ENCODE results near the gene TTC27. TPM values are rescaled to one million over a fixed set of nuclear protein-coding genes. Genes with fewer than 3 reads are reported as not detected.

The TTC27 gene
- polyA plus RNA-seq, 3 donors: 4.0 to 4.8 (median 4.4) TPM

DNA sequence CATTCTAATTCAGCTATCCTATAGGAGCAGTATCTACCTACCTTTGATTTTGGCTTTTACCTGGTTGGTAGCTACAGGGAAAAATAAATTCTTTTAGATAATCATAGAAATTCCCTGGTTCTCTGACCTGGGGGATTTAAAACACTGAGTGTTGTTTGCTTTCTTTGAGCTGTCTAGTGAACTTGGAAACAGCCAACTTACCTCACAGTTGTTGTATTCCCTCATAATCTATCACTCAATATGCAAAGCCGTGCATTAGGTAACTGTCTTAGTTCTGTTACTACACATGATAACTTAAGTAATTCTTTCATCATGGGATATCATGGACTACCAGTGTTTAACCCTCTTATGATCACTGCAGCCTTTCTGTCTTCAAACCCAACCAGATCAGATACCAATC, 127.8 kb downstream of the TTC27 start:
- H3K4me1 ChIP-seq (ENCODE audit: control insufficient read depth in 1 of 2, insufficient read depth in 2 of 2, low read length in 2 of 2): no peaks in the 10 kb centered on the region
- WGBS (ENCODE audit: insufficient coverage): no CpG with 5 or more reads among the region's 1 CpG
- H3K27me3 Mint-ChIP-seq (ENCODE audit: low read depth in 3 of 3): no peaks in the 10 kb centered on the region
- peak overlapping the region in 2 of 3 experiments; percentile 63 to 69 for H3K4me3 ChIP-seq (replicated peaks in 1 of 3; ENCODE audit: low read depth in 2 of 3, low read length in 3 of 3)
- peaks cover 28 to 38% of the 10 kb centered on the region in 2 donors for H3K36me3 Mint-ChIP-seq
- peaks cover 2 to 12% (median 7%) of the 10 kb centered on the region in 7 donors for H3K9me3 Mint-ChIP-seq
- no peaks in the 10 kb centered on the region for H3K27me3 ChIP-seq (ENCODE audit: control insufficient read depth in 2 of 2, insufficient read depth in 2 of 2, low read length in 2 of 2)
- H2AFZ ChIP-seq (ENCODE audit: insufficient read depth, low read depth, low read length, poor library complexity, severe bottlenecking): peak overlapping the region; percentile 70
- H3K79me2 ChIP-seq (ENCODE audit: insufficient read depth, low read length): no peaks in the 10 kb centered on the region
- H3K27ac ChIP-seq (ENCODE audit: low read depth in 1 of 2, low read length in 2 of 2): peak overlapping the region in 1 of 2 donors; percentile 74
- peak overlapping the region in 5 of 7 donors; percentile 43 to 87 (median 76) for H3K27ac Mint-ChIP-seq
- H3K9me3 ChIP-seq (replicated peaks in 1 of 2; ENCODE audit: control insufficient read depth in 1 of 2, insufficient read depth in 1 of 2, low read length in 2 of 2): no peaks in the 10 kb centered on the region
- H3K4me1 Mint-ChIP-seq: peaks cover 9% of the 10 kb centered on the region
- H4K20me1 ChIP-seq (ENCODE audit: insufficient read depth, low read length): no peaks in the 10 kb centered on the region
- H3K4me3 Mint-ChIP-seq: peak overlapping the region; percentile 69 to 91
- peak overlapping the region; percentile 53 for H3K4me2 ChIP-seq (replicated peaks; ENCODE audit: extremely low read depth, low read length, poor library complexity, severe bottlenecking)
- TF ChIP-seq, protein P1, sequence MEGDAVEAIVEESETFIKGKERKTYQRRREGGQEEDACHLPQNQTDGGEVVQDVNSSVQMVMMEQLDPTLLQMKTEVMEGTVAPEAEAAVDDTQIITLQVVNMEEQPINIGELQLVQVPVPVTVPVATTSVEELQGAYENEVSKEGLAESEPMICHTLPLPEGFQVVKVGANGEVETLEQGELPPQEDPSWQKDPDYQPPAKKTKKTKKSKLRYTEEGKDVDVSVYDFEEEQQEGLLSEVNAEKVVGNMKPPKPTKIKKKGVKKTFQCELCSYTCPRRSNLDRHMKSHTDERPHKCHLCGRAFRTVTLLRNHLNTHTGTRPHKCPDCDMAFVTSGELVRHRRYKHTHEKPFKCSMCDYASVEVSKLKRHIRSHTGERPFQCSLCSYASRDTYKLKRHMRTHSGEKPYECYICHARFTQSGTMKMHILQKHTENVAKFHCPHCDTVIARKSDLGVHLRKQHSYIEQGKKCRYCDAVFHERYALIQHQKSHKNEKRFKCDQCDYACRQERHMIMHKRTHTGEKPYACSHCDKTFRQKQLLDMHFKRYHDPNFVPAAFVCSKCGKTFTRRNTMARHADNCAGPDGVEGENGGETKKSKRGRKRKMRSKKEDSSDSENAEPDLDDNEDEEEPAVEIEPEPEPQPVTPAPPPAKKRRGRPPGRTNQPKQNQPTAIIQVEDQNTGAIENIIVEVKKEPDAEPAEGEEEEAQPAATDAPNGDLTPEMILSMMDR (IDR thresholded peaks at IDR 0.05): no peak
- peak overlapping the region; percentile 53 for H3K9ac ChIP-seq (ENCODE audit: insufficient read depth, low read length, poor library complexity, severe bottlenecking)
- DNase-seq: no peak
- H3K36me3 ChIP-seq (replicated peaks in 1 of 2; ENCODE audit: control insufficient read depth in 1 of 2, insufficient read depth in 2 of 2, low read length in 2 of 2): peaks cover 19 to 28% of the 10 kb centered on the region in 2 donors
- intact Hi-C loops (cut with micrococcal nuclease): no loop called here

DNA sequence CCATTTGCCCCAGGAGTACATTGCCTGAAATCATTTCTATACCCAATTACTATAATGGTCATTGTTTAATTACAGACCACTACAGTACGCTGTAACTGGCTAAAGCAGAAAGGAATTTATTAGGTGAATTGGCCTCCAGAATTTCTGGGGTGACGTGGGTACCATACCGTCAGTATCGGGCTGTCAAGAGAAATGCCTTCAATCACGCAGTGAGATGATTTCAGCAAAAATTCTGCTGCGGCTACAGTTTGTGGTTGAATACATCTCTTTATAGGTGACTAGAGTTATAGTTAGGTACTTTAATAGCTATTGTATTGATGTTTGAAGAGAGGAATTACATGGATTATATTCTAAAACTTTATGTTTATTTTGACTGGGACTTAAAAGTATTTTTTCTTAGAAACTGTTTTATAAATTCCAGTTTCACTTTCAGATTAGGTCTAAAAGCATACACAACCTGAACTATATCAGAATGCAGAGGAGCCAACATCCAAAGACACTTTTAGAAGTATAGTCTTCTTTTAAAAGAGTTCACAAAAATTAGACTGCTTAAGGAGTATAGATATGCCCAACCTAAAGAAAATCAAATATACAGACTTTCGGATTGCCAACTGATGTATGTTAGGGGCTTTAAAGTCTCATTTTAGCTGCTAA, 128.4 kb downstream of the TTC27 start:
- H3K27ac ChIP-seq (ENCODE audit: low read depth in 1 of 2, low read length in 2 of 2): peak overlapping the region in 1 of 2 donors; percentile 74

More for the DNA sequence above, 128.4 kb downstream of the TTC27 start:
- peaks cover 32 to 38% of the 10 kb centered on the region in 2 donors for H3K36me3 Mint-ChIP-seq
- peaks cover 2 to 12% (median 7%) of the 10 kb centered on the region in 7 donors for H3K9me3 Mint-ChIP-seq
- H3K9me3 ChIP-seq (replicated peaks in 1 of 2; ENCODE audit: control insufficient read depth in 1 of 2, insufficient read depth in 1 of 2, low read length in 2 of 2): no peaks in the 10 kb centered on the region
- intact Hi-C loops (cut with micrococcal nuclease): no loop called here
- H3K9ac ChIP-seq (ENCODE audit: insufficient read depth, low read length, poor library complexity, severe bottlenecking): peak overlapping the region; percentile 53
- no peaks in the 10 kb centered on the region for H4K20me1 ChIP-seq (ENCODE audit: insufficient read depth, low read length)
- WGBS (ENCODE audit: insufficient coverage): 0% methylated on average over 5 of the region's 7 CpGs
- peak overlapping the region; percentile 69 to 91 for H3K4me3 Mint-ChIP-seq
- peaks cover 22 to 31% of the 10 kb centered on the region in 2 donors for H3K36me3 ChIP-seq (replicated peaks in 1 of 2; ENCODE audit: control insufficient read depth in 1 of 2, insufficient read depth in 2 of 2, low read length in 2 of 2)
- no peak for DNase-seq
- peak overlapping the region; percentile 53 for H3K4me2 ChIP-seq (replicated peaks; ENCODE audit: extremely low read depth, low read length, poor library complexity, severe bottlenecking)
- H3K4me1 Mint-ChIP-seq: peaks cover 9% of the 10 kb centered on the region
- TF ChIP-seq, protein P1 (IDR thresholded peaks at IDR 0.05): no peak
- H3K79me2 ChIP-seq (ENCODE audit: insufficient read depth, low read length): no peaks in the 10 kb centered on the region
- peak overlapping the region in 6 of 7 donors; percentile 32 to 87 (median 60) for H3K27ac Mint-ChIP-seq
- H3K27me3 Mint-ChIP-seq (ENCODE audit: low read depth in 3 of 3): peaks cover 0 to 3% (median 0%) of the 10 kb centered on the region in 3 donors
- no peaks in the 10 kb centered on the region for H3K4me1 ChIP-seq (ENCODE audit: control insufficient read depth in 1 of 2, insufficient read depth in 2 of 2, low read length in 2 of 2)
- H2AFZ ChIP-seq (ENCODE audit: insufficient read depth, low read depth, low read length, poor library complexity, severe bottlenecking): peak overlapping the region; percentile 70
- H3K4me3 ChIP-seq (replicated peaks in 1 of 3; ENCODE audit: low read depth in 2 of 3, low read length in 3 of 3): peak overlapping the region; percentile 30 to 69 (median 63)
- no peaks in the 10 kb centered on the region for H3K27me3 ChIP-seq (ENCODE audit: control insufficient read depth in 2 of 2, insufficient read depth in 2 of 2, low read length in 2 of 2)
